Central memory CD4-positive, alpha-beta T cell (primary cell): Measurements from ENCODE around the gene PPP1R37.
A peak's percentile ranks its signal among the peaks of the same experiment; 100 is the strongest.

Source experiments
- DNase-seq: peaks from one replicate; pipeline ENCODE4 v3.0.0; 2022
- total RNA-seq, 3 experiments: gene quantifications; one replicate each; lab custom pipeline; 2026; lab: John Stamatoyannopoulos, UW

The PPP1R37 gene
- 29.0 to 30.3 (median 29.8) reads per million in 3 experiments for total RNA-seq

GRCh38 chr19:45092747-45093678 is at the start of gene PPP1R37:
Gene PPP1R37 (plus strand): TSS chr19:45093179. CDS start chr19:45093326, 147 bp downstream.
- peak; percentile 93 for DNase-seq

DNA sequence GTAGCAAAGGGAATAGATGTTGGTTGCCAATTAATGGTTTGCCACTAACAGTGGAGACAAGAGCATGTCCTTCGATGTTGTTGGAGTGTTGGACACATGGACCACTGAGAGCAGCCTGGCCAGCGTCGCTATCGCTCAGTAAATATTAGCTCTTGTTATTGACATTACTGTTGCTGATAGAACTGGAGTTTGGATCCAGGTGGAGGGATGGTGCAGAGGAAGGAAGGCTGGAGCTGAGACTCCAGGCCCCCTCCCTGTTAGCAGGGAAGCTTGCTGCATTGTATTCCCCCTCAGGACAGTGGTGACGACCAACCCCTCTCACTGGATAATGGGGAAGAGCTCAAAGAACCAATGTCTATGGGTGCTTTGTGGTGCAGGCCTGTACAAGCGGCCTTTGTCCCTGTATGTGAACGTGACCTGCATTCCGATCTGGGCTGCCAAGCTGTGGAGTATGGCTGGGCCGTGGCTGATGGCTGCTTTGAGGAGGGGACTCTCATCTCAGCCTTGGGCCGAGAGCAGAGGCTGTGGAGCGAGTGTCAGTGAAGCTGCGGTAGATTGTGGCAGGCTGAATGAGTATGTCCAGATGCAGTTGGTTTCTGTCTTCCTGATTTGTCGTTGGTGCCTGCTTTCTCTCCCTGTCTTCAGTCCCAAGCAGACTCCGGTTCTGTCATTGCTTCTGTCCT is 47.2 kb upstream of the PPP1R37 start:
- no peak for DNase-seq

DNA sequence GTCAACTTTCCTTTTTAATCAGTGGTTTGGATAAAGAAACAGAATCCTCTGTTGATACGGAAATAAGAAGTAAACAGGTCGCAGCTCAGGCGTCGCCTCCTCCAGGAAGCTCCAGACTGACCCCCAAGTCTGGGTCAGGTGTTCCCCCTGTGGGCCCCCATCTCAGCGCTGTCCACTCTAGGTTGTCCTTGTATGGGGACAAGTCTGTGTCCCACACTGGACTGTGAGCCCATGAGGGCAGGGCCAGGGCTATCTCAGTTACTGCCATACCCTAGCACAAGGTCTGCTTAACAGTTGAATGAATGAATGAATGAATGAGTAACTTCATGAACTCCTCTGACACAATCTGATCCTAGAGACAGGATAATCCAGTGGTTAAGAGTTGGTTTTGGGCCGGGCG is 46.6 kb upstream of the PPP1R37 start:
- DNase-seq = no peak

DNA sequence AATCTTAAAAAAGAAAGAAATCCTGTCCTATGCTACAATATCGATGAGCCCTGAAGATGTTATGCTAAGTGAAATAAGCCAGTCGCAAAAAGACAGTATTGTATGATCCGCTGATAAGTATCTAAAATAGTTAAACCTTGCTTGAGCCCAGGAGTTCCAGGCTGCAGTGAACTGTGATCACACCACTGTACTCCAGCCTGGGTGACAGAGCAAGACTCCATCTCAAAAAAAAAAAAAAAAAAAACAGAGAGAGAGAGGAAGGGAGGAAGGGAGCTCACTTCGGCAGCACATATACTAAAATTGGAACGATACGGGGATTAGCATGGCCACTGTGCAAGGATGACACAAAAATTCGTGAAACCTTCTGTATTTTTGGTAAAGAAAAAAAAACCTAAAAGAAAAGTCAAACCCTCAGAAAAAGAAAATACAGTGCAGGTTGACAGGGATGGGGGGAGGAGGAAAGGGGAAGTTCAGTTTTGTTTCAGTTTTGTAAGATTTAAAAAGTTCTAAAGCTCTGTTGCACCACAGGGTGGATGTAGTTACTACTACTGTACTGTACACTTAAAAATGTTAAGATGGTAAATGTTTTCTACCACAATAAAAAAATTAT is 45.7 kb upstream of the PPP1R37 start:
- DNase-seq = no peak

- no peak for DNase-seq
Observed at GRCh38 chr19:45049073-45049736, 43.8 kb upstream of the PPP1R37 start.

DNA sequence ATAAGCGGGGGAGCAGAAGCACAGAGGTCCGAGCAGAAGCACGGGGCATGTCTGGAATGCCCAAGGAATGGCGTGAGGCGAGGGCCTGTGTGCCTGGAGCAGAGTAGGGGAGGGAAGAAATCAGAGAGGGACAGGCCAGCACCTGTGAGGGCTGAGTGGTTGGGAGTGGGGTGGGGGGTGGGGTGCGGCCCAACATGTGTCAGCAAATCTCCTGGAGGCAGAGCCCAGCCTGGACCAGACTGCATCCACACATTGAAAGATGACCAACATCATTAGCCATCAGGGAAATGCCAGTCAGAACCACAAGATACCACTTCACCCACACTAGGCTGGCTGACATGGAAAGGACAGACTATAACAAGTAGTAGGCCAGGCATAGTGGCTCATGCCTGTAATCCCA is 42.9 kb upstream of the PPP1R37 start:
- no peak for DNase-seq

- no peak for DNase-seq
Observed at GRCh38 chr19:45051929-45052579, 40.9 kb upstream of the PPP1R37 start.

GRCh38 chr19:45056831-45057230 is 36.1 kb upstream of the PPP1R37 start:
- no peak for DNase-seq

DNA sequence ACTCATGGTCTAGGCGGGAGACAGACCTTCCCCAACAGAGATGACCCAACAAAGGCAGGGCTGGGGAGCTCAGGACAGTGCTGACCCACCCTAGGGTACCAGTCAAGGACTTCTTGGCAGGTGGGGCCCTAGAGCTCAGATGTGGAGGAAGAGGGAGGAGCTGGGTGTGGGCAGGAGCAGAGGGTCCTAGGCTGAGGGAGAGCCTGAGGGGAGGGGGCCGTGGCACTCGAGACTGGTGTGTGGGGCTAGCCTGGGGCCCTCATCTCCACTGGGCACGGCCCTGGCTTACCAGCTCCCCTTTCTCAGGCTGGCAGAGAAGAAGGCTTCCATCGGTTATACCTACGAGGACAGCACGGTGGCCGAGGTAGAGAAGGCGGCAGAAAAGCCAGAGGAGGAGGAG is 35.5 kb upstream of the PPP1R37 start:
- DNase-seq = no peak

- DNase-seq = no peak
Observed at GRCh38 chr19:45058622-45059159, 34.3 kb upstream of the PPP1R37 start.

- DNase-seq = peak; percentile 76
Observed at GRCh38 chr19:45059258-45059965, 33.6 kb upstream of the PPP1R37 start.

DNA sequence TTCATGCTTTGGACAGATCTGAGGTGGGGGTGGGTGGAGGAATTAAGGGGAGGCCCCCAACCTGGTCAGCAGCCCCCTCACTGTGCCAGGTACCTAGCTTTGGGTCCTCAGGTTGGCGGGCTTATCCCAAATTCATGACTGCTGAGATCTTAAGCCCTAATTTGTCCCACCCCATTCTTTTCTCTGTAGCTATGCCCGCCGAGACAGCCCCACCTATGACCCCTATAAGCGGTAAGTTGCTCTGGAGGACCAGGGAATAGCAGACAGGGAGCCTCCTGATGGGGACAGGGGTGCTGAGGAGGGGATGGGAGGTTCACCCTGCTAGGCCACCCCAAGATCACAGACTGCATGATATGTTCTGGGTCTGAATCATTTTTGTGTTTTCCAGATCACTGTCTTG is 31.0 kb upstream of the PPP1R37 start:
- no peak for DNase-seq

- no peak for DNase-seq
Observed at GRCh38 chr19:45063851-45064801, 28.9 kb upstream of the PPP1R37 start.

DNA sequence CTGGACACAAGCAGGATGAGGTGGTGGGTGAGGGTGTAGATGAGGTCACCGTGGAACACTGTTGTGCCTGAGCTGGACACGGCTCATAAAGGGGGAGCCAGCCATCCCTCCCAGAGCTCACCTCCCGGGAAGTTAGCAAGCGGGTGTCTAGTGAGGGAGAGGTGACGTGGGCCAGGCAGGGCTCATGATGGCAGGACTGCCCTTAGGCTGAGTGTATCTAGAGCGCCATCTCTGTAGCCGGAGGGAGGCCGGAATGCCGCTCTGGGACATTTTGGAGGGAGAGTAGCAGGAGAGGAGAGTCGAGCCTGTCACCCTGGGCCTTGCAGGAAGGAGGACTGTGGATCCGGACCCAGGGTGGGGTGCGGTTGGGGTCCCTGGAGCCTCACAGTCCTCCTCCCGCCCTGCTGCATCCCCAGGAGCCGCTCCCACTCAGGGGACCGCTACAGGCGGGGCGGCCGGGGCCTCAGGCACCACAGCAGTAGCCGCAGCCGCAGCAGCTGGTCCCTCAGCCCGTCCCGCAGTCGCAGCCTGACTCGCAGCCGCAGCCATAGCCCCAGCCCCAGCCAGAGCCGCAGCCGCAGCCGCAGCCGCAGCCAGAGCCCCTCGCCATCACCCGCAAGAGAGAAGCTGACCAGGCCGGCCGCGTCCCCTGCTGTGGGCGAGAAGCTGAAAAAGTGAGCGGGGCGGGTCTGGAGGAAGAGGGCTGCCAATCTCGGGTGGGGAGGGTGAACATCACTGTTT is 25.9 kb upstream of the PPP1R37 start:
- DNase-seq = no peak

DNA sequence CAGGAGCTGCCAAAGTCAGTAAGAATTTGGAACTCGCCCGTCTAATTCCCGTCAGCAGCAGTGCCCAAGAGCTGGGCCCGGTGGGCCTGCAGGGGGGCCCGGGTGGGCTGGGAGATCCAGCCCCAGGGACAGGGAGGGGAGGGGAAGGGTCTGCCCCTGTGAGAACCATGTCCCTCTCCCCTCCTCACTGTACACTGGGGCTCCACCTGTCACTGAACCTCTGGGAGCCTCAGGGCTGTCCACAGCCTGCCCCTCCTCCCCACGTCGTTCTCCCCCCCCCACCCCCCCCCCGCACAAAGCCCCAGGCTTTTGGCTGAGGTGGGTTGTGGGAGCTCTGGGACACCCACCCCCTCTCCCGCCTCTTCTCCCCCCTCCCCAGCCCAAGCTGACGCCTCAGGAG is 24.9 kb upstream of the PPP1R37 start:
- DNase-seq = no peak

GRCh38 chr19:45069056-45069455 is 23.9 kb upstream of the PPP1R37 start:
- no peak for DNase-seq

GRCh38 chr19:45070214-45070613 is 22.8 kb upstream of the PPP1R37 start:
- DNase-seq = no peak

DNA sequence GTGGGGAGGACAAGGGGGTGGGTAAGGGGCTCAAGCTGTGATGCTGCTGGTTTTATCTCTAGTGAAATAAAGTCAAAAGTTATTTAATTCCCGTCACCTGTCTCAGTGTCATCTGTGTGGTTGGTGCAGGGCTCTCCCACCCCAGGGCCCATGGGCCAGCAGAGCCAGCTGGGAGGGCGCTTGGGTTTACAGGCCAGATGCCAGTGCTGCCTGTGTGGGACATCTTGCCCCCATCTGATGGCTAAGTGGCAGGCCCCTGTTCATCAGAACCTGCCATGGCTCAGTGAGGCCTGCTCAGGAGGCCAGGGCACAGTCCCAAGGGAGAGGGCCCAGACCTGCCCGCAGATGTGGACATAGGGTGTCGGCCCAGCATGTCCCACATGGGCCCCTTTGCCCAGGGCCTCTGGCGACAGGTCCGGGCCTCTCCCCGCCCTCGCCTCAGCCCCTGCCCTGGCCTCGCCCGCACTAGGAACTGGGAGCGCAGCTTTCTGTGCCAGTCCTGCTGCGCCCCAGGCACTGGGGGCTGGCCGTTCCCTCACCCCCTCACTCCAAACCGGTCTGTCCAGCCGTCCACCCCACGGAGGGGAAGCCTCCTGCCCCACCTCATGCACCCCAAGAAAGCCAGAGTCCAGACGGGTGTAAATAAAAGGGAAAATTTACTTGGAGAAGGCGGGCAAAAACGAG is 22.0 kb upstream of the PPP1R37 start:
- no peak for DNase-seq

- DNase-seq = no peak
Observed at GRCh38 chr19:45071545-45071938, 21.4 kb upstream of the PPP1R37 start.
